ENCODE data around the gene SPEM3. TPM values are rescaled to one million over a fixed set of nuclear protein-coding genes. Genes with fewer than 3 reads are reported as not detected.

Gene SPEM3
- total and polyA plus RNA-seq, 10 of the 15 experiments (the other 5 are each of a cell fraction or from before 2014, with no cell fraction given): not detected

DNA sequence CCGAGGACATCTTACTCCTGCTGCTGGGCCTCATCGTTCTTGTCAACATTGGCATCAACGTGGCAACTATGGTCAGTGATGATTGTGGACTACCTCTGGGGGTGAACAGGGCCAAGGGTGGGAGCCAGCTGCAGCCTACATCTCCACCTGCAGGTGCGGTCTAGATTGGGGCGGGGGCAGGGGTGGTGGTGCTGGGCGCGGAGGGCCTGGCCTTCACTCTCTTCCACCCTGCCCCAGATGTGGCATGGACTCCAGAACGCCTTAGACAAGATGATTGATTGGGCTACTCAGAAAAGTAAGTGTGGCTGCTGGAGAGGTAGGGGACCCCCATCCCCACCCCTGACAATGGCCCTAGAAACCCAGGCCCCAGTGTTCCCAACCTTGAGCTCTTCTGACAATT lies 2.9 kb upstream of the SPEM3 start:
- ATAC-seq (no peak), FAIRE-seq (no peak), DNase-seq (ENCODE audit: low read depth, low spot score) (no peak)
- intact Hi-C loops (cut with micrococcal nuclease; ENCODE audit: unreplicated experiment): no loop called here
- Histone ChIP-seq H3K9me3 (replicated peaks; ENCODE audit: control insufficient read depth, insufficient read depth, low read length) (no peaks in the 10 kb centered on the region), H3K9ac (ENCODE audit: control insufficient read depth, insufficient read depth, low read length) (no peak overlapping the region), H3K4me1 (ENCODE audit: control insufficient read depth, insufficient read depth, low read length) (no peaks in the 10 kb centered on the region), H3K4me2 (ENCODE audit: control insufficient read depth, insufficient read depth) (no peak overlapping the region), H2AFZ (ENCODE audit: control insufficient read depth, low read depth, low read length) (no peak overlapping the region), H3K27me3 (replicated peaks in 1 of 2; ENCODE audit: control insufficient read depth in 2 of 2, insufficient read depth in 2 of 2, low read length in 1 of 2) (no peaks in the 10 kb centered on the region; a peak in 1 of 4 replicates), H3K79me2 (ENCODE audit: control insufficient read depth, insufficient read depth, low read length) (no peaks in the 10 kb centered on the region), H4K20me1 (ENCODE audit: control insufficient read depth, insufficient read depth) (no peaks in the 10 kb centered on the region), H3K4me3 (no peak overlapping the region), H3K36me3 (ENCODE audit: control insufficient read depth in 2 of 2, insufficient read depth in 2 of 2, low read length in 1 of 2) (no peaks in the 10 kb centered on the region), H3K27ac (ENCODE audit: control insufficient read depth, insufficient read depth) (no peak overlapping the region)
- ChIA-PET POLR2A (no interaction called here), CTCF (no interaction called here), SMC1A (ENCODE audit: uncharacterized antibody, unreplicated experiment) (no interaction called here), RAD21 (ENCODE audit: unreplicated experiment) (no interaction called here)
- TF ChIP-seq PML (IDR thresholded peaks at IDR 0.05; ENCODE audit: low read length) (no peak), MTA2 (IDR thresholded peaks at IDR 0.05; ENCODE audit: low read depth) (no peak), ESRRA (IDR thresholded peaks at IDR 0.05; ENCODE audit: low read length) (no peak), CBX5 (IDR thresholded peaks at IDR 0.05; ENCODE audit: low read depth) (no peak), SIN3A (IDR thresholded peaks at IDR 0.05; ENCODE audit: low read depth, low read length) (no peak), ZNF384 (IDR thresholded peaks at IDR 0.05; ENCODE audit: borderline replicate concordance, low read depth, low read length) (no peak), MEF2A (IDR thresholded peaks at IDR 0.05; ENCODE audit: insufficient read depth, low read depth, low read length) (no peak)
- TF ChIP-seq, protein P1, sequence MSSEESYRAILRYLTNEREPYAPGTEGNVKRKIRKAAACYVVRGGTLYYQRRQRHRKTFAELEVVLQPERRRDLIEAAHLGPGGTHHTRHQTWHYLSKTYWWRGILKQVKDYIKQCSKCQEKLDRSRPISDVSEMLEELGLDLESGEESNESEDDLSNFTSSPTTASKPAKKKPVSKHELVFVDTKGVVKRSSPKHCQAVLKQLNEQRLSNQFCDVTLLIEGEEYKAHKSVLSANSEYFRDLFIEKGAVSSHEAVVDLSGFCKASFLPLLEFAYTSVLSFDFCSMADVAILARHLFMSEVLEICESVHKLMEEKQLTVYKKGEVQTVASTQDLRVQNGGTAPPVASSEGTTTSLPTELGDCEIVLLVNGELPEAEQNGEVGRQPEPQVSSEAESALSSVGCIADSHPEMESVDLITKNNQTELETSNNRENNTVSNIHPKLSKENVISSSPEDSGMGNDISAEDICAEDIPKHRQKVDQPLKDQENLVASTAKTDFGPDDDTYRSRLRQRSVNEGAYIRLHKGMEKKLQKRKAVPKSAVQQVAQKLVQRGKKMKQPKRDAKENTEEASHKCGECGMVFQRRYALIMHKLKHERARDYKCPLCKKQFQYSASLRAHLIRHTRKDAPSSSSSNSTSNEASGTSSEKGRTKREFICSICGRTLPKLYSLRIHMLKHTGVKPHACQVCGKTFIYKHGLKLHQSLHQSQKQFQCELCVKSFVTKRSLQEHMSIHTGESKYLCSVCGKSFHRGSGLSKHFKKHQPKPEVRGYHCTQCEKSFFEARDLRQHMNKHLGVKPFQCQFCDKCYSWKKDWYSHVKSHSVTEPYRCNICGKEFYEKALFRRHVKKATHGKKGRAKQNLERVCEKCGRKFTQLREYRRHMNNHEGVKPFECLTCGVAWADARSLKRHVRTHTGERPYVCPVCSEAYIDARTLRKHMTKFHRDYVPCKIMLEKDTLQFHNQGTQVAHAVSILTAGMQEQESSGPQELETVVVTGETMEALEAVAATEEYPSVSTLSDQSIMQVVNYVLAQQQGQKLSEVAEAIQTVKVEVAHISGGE (CRISPR knock-in tag; IDR thresholded peaks at IDR 0.05): no peak
- TF ChIP-seq, protein P2, sequence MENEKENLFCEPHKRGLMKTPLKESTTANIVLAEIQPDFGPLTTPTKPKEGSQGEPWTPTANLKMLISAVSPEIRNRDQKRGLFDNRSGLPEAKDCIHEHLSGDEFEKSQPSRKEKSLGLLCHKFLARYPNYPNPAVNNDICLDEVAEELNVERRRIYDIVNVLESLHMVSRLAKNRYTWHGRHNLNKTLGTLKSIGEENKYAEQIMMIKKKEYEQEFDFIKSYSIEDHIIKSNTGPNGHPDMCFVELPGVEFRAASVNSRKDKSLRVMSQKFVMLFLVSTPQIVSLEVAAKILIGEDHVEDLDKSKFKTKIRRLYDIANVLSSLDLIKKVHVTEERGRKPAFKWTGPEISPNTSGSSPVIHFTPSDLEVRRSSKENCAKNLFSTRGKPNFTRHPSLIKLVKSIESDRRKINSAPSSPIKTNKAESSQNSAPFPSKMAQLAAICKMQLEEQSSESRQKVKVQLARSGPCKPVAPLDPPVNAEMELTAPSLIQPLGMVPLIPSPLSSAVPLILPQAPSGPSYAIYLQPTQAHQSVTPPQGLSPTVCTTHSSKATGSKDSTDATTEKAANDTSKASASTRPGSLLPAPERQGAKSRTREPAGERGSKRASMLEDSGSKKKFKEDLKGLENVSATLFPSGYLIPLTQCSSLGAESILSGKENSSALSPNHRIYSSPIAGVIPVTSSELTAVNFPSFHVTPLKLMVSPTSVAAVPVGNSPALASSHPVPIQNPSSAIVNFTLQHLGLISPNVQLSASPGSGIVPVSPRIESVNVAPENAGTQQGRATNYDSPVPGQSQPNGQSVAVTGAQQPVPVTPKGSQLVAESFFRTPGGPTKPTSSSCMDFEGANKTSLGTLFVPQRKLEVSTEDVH (IDR thresholded peaks at IDR 0.05; ENCODE audit: low read depth, partially characterized antibody): no peak
- TF ChIP-seq, protein P3, sequence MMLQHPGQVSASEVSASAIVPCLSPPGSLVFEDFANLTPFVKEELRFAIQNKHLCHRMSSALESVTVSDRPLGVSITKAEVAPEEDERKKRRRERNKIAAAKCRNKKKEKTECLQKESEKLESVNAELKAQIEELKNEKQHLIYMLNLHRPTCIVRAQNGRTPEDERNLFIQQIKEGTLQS (IDR thresholded peaks at IDR 0.05; ENCODE audit: borderline replicate concordance, extremely low read depth, low read depth, low read length): no peak
- TF ChIP-seq, protein P4, sequence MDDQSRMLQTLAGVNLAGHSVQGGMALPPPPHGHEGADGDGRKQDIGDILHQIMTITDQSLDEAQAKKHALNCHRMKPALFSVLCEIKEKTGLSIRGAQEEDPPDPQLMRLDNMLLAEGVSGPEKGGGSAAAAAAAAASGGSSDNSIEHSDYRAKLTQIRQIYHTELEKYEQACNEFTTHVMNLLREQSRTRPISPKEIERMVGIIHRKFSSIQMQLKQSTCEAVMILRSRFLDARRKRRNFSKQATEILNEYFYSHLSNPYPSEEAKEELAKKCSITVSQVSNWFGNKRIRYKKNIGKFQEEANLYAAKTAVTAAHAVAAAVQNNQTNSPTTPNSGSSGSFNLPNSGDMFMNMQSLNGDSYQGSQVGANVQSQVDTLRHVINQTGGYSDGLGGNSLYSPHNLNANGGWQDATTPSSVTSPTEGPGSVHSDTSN (IDR thresholded peaks at IDR 0.05; ENCODE audit: insufficient replicate concordance, low read depth, low read length): no peak
- TF ChIP-seq, protein P5, sequence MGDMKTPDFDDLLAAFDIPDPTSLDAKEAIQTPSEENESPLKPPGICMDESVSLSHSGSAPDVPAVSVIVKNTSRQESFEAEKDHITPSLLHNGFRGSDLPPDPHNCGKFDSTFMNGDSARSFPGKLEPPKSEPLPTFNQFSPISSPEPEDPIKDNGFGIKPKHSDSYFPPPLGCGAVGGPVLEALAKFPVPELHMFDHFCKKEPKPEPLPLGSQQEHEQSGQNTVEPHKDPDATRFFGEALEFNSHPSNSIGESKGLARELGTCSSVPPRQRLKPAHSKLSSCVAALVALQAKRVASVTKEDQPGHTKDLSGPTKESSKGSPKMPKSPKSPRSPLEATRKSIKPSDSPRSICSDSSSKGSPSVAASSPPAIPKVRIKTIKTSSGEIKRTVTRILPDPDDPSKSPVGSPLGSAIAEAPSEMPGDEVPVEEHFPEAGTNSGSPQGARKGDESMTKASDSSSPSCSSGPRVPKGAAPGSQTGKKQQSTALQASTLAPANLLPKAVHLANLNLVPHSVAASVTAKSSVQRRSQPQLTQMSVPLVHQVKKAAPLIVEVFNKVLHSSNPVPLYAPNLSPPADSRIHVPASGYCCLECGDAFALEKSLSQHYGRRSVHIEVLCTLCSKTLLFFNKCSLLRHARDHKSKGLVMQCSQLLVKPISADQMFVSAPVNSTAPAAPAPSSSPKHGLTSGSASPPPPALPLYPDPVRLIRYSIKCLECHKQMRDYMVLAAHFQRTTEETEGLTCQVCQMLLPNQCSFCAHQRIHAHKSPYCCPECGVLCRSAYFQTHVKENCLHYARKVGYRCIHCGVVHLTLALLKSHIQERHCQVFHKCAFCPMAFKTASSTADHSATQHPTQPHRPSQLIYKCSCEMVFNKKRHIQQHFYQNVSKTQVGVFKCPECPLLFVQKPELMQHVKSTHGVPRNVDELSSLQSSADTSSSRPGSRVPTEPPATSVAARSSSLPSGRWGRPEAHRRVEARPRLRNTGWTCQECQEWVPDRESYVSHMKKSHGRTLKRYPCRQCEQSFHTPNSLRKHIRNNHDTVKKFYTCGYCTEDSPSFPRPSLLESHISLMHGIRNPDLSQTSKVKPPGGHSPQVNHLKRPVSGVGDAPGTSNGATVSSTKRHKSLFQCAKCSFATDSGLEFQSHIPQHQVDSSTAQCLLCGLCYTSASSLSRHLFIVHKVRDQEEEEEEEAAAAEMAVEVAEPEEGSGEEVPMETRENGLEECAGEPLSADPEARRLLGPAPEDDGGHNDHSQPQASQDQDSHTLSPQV (IDR thresholded peaks at IDR 0.05): no peak
- no TSS peak for BruUV-seq (replicated peaks)
- whole genome bisulfite sequencing (ENCODE audit: insufficient coverage, insufficient replicate concordance, low lambda C conversion rate, missing lambda C conversion rate): 66% methylated on average over 8 of the region's 8 CpGs
- in situ Hi-C loops (cut with MboI): no loop called here

All from GM12878 (cell line).